BLaER1 (cell line): ENCODE data around the gene ABCA5.
"Not testable (repeated sequence)": the region's sequence is repeated elsewhere in the genome, so short reads cannot be mapped to it uniquely, and the experiment has no call there.

ENCODE experiments used
- H3K27ac ChIP-seq: shearing (Covaris generic); formaldehyde crosslinking; 2 replicates; pipeline ENCODE4 v1.8.1; 2022
- H3K27me3 ChIP-seq: shearing (Covaris generic); formaldehyde crosslinking; 2 replicates; pipeline ENCODE4 v1.8.1; 2022
- H3K36me3 ChIP-seq: shearing (Covaris generic); formaldehyde crosslinking; 2 replicates; pipeline ENCODE4 v1.8.1; 2022
- H3K4me1 ChIP-seq: shearing (Covaris generic); formaldehyde crosslinking; 2 replicates; pipeline ENCODE4 v1.8.1; 2022
- H3K4me2 ChIP-seq: shearing (Covaris generic); formaldehyde crosslinking; 2 replicates; pipeline ENCODE4 v1.8.1; 2022
- H3K4me3 ChIP-seq: shearing (Covaris generic); formaldehyde crosslinking; 2 replicates; pipeline ENCODE4 v1.8.1; 2022
- H3K9ac ChIP-seq: shearing (Covaris generic); formaldehyde crosslinking; 2 replicates; pipeline ENCODE4 v1.8.1; 2022
- H3K9me3 ChIP-seq: shearing (Covaris generic); formaldehyde crosslinking; 2 replicates; pipeline ENCODE4 v1.8.1; 2022
- H4K20me1 ChIP-seq: shearing (Covaris generic); formaldehyde crosslinking; 2 replicates; pipeline ENCODE4 v1.8.1; 2022
- Cebpa-rat ChIP-seq: shearing (Covaris generic); IDR thresholded peaks from 2 replicates; pipeline ENCODE4 v1.8.1; 2022

ABCA5 gene

GRCh38 chr17:69223809-69224208 is 103.1 kb downstream of the ABCA5 start:
- peaks cover 19% of the 10 kb centered on the region for H3K4me1 ChIP-seq
- H3K4me3 ChIP-seq = no peak overlapping the region
- no peak overlapping the region for H3K4me2 ChIP-seq
- no peaks in the 10 kb centered on the region for H3K9me3 ChIP-seq
- no peak overlapping the region for H3K9ac ChIP-seq
- no peak for TF ChIP-seq Cebpa-rat
- H3K27ac ChIP-seq = no peak overlapping the region
- no peaks in the 10 kb centered on the region for H3K27me3 ChIP-seq
- H4K20me1 ChIP-seq = no peaks in the 10 kb centered on the region
- H3K36me3 ChIP-seq = no peaks in the 10 kb centered on the region

DNA sequence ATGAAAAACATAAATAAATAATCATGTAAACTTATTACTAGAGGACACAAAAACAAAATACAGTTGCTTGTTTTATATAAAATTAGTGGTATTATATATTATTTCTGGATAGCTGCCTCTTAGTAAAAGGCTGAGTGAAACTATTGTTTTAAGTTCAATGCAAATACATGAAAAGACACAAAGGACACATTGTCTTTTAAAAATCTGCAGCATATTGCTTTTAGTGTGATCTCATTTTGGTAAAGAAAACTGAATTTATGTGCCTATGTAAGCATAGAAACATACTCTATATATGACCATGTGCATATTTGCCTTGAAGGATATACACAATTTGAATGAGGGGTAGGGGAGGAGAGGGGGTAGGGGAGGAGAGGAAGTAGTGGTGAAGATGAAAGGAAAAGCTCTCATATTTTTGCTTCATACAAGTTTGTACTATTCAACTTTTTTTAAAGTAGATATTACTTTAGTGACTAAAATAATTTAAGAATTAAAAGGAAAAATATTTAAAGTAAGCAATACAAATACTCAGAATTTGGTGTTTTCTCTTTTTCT is 104.2 kb downstream of the ABCA5 start:
- Histone ChIP-seq H4K20me1 (no peaks in the 10 kb centered on the region), H3K27ac (no peak overlapping the region), H3K4me2 (no peak overlapping the region), H3K4me3 (no peak overlapping the region), H3K27me3 (no peaks in the 10 kb centered on the region), H3K9me3 (no peaks in the 10 kb centered on the region), H3K4me1 (peaks cover 15% of the 10 kb centered on the region), H3K9ac (no peak overlapping the region), H3K36me3 (no peaks in the 10 kb centered on the region)
- TF ChIP-seq Cebpa-rat = no peak

GRCh38 chr17:69220098-69220497 is 106.8 kb downstream of the ABCA5 start:
- Histone ChIP-seq H4K20me1 (no peaks in the 10 kb centered on the region), H3K27me3 (no peaks in the 10 kb centered on the region), H3K4me1 (0 out of 2 replicates have a peak, but pooled peaks cover 7% of the 10 kb centered on the region), H3K27ac (no peak overlapping the region), H3K9ac (no peak overlapping the region), H3K4me3 (no peak overlapping the region), H3K4me2 (no peak overlapping the region), H3K36me3 (no peaks in the 10 kb centered on the region), H3K9me3 (no peaks in the 10 kb centered on the region)
- TF ChIP-seq Cebpa-rat = no peak

DNA sequence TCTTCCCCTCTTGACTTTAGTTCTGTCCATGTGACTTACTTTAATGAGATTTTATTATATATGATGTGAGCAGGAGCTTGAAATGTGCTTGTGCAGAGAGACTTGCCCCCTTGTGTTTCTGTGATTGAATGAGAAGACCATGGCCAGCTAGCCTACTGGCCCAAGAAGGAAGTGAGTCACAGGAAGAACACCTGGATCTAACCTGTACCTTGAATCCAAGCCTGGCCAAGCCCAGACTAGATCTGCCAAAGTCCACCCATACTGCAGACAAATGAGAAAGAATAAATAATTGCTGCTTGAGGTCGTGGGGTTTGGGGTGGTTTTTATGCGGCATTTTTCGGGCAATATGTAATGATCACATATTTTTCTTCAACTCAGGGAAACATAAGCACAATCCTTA is 107.9 kb downstream of the ABCA5 start:
- H3K27ac ChIP-seq = no peak overlapping the region
- H3K9ac ChIP-seq = no peak overlapping the region
- no peaks in the 10 kb centered on the region for H3K27me3 ChIP-seq
- H4K20me1 ChIP-seq = no peaks in the 10 kb centered on the region
- H3K4me1 ChIP-seq = 0 out of 2 replicates have a peak, but pooled peaks cover 5% of the 10 kb centered on the region
- no peaks in the 10 kb centered on the region for H3K36me3 ChIP-seq
- H3K4me2 ChIP-seq = no peak overlapping the region
- no peak overlapping the region for H3K4me3 ChIP-seq
- TF ChIP-seq Cebpa-rat = no peak
- H3K9me3 ChIP-seq = no peaks in the 10 kb centered on the region

- TF ChIP-seq Cebpa-rat = no peak
- no peak overlapping the region for H3K9ac ChIP-seq
- no peak overlapping the region for H3K4me3 ChIP-seq
Measured at GRCh38 chr17:69213059-69213813, 113.7 kb downstream of the ABCA5 start.

GRCh38 chr17:69208640-69209039 is 118.3 kb downstream of the ABCA5 start:
- no peaks in the 10 kb centered on the region for H4K20me1 ChIP-seq
- H3K27me3 ChIP-seq = no peaks in the 10 kb centered on the region
- H3K9me3 ChIP-seq = peaks cover 8% of the 10 kb centered on the region; the same call in 1 of the 2 replicates
- H3K4me1 ChIP-seq = no peaks in the 10 kb centered on the region
- H3K36me3 ChIP-seq = no peaks in the 10 kb centered on the region
- H3K9ac ChIP-seq = no peak overlapping the region
- H3K27ac ChIP-seq = no peak overlapping the region
- no peak overlapping the region for H3K4me3 ChIP-seq
- TF ChIP-seq Cebpa-rat = no peak
- no peak overlapping the region for H3K4me2 ChIP-seq

More at GRCh38 chr17:69213059-69213813, 113.7 kb downstream of the ABCA5 start:
- peaks cover 8% of the 10 kb centered on the region; the same call in 1 of the 2 replicates for H3K9me3 ChIP-seq
- H3K27me3 ChIP-seq = no peaks in the 10 kb centered on the region
- H3K4me2 ChIP-seq = no peak overlapping the region
- H3K4me1 ChIP-seq = no peaks in the 10 kb centered on the region
- H3K27ac ChIP-seq = no peak overlapping the region
- H3K36me3 ChIP-seq = no peaks in the 10 kb centered on the region
- H4K20me1 ChIP-seq = no peaks in the 10 kb centered on the region

DNA sequence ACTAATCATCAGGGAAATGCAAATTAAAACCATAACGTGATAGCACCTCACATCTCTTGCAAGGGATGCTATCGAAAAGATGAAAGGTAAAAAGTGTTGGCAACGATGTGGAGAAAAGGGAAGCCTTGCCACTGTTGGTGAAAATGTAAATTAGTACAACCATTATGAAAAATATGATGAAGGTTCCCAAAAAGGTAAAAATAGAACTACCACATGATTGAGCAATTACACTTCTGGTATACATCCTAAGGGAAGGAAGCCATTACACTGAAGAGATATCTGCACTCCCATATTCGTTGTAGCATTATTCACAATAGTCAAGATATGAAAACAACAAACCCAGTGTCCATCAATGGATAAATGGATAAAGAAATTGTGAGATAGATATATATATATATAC is 119.8 kb downstream of the ABCA5 start:
- H3K9ac ChIP-seq = no peak overlapping the region
- no peak for TF ChIP-seq Cebpa-rat
- no peaks in the 10 kb centered on the region for H3K4me1 ChIP-seq

DNA sequence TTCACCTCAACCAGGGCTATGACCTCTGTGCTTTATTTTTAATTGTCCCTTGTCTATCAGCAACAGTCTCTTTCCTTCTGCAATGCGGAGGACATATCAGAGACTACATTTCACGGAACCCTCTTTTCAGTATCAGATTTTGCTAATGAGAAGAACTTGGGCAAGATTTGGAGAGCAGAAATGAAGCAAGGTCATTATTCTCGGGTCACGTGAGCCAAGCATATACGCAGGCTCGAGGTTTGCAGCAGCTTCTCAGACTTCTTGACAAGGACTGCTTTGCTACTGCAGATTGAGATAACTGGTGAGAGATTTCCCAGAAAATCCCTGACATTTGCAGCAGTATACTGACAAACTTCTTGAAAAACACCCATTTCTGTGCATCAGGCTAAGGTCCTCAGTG is 128.7 kb downstream of the ABCA5 start:
- Histone ChIP-seq H3K4me3 (no peak overlapping the region), H3K4me2 (no peak overlapping the region), H3K9ac (no peak overlapping the region), H3K36me3 (no peaks in the 10 kb centered on the region), H3K4me1 (no peaks in the 10 kb centered on the region), H3K27ac (no peak overlapping the region), H4K20me1 (no peaks in the 10 kb centered on the region), H3K9me3 (peaks cover 10% of the 10 kb centered on the region), H3K27me3 (no peaks in the 10 kb centered on the region)
- no peak for TF ChIP-seq Cebpa-rat

More for the DNA sequence above, 119.8 kb downstream of the ABCA5 start:
- Histone ChIP-seq H3K9me3 (no peaks in the 10 kb centered on the region), H3K27ac (no peak overlapping the region), H3K4me3 (no peak overlapping the region), H3K27me3 (no peaks in the 10 kb centered on the region), H4K20me1 (no peaks in the 10 kb centered on the region), H3K4me2 (no peak overlapping the region), H3K36me3 (no peaks in the 10 kb centered on the region)

- not testable (repeated sequence) for H3K4me1 ChIP-seq, H3K27ac ChIP-seq, H4K20me1 ChIP-seq, H3K9ac ChIP-seq, H3K4me2 ChIP-seq, H3K36me3 ChIP-seq, H3K9me3 ChIP-seq, H3K27me3 ChIP-seq, H3K4me3 ChIP-seq
Measured at GRCh38 chr17:69196105-69196653, 130.8 kb downstream of the ABCA5 start.
